Panc1 (cell line): ENCODE data around the gene NUP188.

ENCODE experiments used
- POLR2AphosphoS5 ChIP-seq: IDR thresholded peaks from 2 replicates; pipeline ENCODE4 v1.6.1; 2012; ENCODE audit warnings: mild to moderate bottlenecking, low read depth, low read length, moderate library complexity
- REST ChIP-seq, 2 experiments: IDR thresholded peaks; 2 replicates each; pipeline ENCODE4 v1.6.1; 2011 to 2012; ENCODE audit warnings: low read depth in 2 of 2, control low read depth in 1 of 2, low read length in 1 of 2, mild to moderate bottlenecking in 1 of 2, moderate library complexity in 1 of 2; ENCODE audit not compliant: insufficient read depth in 1 of 2
- SIN3A ChIP-seq: IDR thresholded peaks from 2 replicates; pipeline ENCODE4 v1.6.1; 2012; ENCODE audit warnings: low read depth, mild to moderate bottlenecking, low read length, moderate library complexity, borderline replicate concordance; ENCODE audit not compliant: insufficient read depth
- TCF7L2 ChIP-seq: IDR thresholded peaks from 2 replicates; pipeline ENCODE4 v1.6.1; 2011; ENCODE audit warnings: mild to moderate bottlenecking, low read depth, low read length, inconsistent platforms
- TF ChIP-seq, protein P1 (sequence below): fragments of 450-650 bp; IDR thresholded peaks from 2 replicates; pipeline ENCODE4 v1.5.1; 2017; ENCODE audit warnings: mild to moderate bottlenecking

- TF ChIP-seq, protein P1, sequence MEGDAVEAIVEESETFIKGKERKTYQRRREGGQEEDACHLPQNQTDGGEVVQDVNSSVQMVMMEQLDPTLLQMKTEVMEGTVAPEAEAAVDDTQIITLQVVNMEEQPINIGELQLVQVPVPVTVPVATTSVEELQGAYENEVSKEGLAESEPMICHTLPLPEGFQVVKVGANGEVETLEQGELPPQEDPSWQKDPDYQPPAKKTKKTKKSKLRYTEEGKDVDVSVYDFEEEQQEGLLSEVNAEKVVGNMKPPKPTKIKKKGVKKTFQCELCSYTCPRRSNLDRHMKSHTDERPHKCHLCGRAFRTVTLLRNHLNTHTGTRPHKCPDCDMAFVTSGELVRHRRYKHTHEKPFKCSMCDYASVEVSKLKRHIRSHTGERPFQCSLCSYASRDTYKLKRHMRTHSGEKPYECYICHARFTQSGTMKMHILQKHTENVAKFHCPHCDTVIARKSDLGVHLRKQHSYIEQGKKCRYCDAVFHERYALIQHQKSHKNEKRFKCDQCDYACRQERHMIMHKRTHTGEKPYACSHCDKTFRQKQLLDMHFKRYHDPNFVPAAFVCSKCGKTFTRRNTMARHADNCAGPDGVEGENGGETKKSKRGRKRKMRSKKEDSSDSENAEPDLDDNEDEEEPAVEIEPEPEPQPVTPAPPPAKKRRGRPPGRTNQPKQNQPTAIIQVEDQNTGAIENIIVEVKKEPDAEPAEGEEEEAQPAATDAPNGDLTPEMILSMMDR: no peak
- TF ChIP-seq POLR2AphosphoS5 (no peak), SIN3A (no peak), REST (IDR thresholded peaks at IDR 0.05; ENCODE audit: insufficient read depth in 1 of 2, low read depth in 2 of 2, low read length in 1 of 2) (no peak), TCF7L2 (no peak)
These were observed 66.2 kb downstream of the NUP188 start for GRCh38 chr9:129013674-129014073.
